IPS-20b (cell line): ENCODE measurements around the gene ELL.

Experiments
- H3K27ac ChIP-seq: one replicate; pipeline ENCODE4 v1.5.1; 2013; ENCODE audit warnings: low read length
- H3K27me3 ChIP-seq: 2 replicates; pipeline ENCODE4 v1.6.1; 2013; ENCODE audit warnings: mild to moderate bottlenecking, low read length, inconsistent platforms; ENCODE audit not compliant: insufficient read depth
- H3K36me3 ChIP-seq: 2 replicates; pipeline ENCODE4 v1.6.1; 2013; ENCODE audit warnings: low read depth, mild to moderate bottlenecking, inconsistent platforms, low read length, moderate library complexity; ENCODE audit not compliant: insufficient read depth
- H3K4me1 ChIP-seq: 2 replicates; pipeline ENCODE4 v1.6.1; 2013; ENCODE audit warnings: mild to moderate bottlenecking, control low read depth, inconsistent platforms, low read length, moderate library complexity; ENCODE audit not compliant: insufficient read depth
- H3K4me3 ChIP-seq: 2 replicates; pipeline ENCODE4 v1.5.1; 2013; ENCODE audit warnings: mild to moderate bottlenecking, low read length, inconsistent platforms
- H3K9ac ChIP-seq: 2 replicates; pipeline ENCODE4 v1.6.1; 2013; ENCODE audit warnings: low read depth, mild to moderate bottlenecking, inconsistent platforms, low read length, moderate library complexity
- H3K9me3 ChIP-seq: 2 replicates; pipeline ENCODE4 v1.6.1; 2013; ENCODE audit warnings: mild to moderate bottlenecking, low read depth, low read length, inconsistent platforms; ENCODE audit not compliant: insufficient read depth

The ELL gene

GRCh38 chr19:18399008-18399407, 122.9 kb downstream of the ELL start:
- Histone ChIP-seq H3K4me3 (no peak overlapping the region), H3K4me1 (no peaks in the 10 kb centered on the region), H3K9me3 (no peaks in the 10 kb centered on the region), H3K36me3 (no peaks in the 10 kb centered on the region), H3K9ac (no peak overlapping the region), H3K27me3 (peaks cover 11% of the 10 kb centered on the region), H3K27ac (no peak overlapping the region)

DNA sequence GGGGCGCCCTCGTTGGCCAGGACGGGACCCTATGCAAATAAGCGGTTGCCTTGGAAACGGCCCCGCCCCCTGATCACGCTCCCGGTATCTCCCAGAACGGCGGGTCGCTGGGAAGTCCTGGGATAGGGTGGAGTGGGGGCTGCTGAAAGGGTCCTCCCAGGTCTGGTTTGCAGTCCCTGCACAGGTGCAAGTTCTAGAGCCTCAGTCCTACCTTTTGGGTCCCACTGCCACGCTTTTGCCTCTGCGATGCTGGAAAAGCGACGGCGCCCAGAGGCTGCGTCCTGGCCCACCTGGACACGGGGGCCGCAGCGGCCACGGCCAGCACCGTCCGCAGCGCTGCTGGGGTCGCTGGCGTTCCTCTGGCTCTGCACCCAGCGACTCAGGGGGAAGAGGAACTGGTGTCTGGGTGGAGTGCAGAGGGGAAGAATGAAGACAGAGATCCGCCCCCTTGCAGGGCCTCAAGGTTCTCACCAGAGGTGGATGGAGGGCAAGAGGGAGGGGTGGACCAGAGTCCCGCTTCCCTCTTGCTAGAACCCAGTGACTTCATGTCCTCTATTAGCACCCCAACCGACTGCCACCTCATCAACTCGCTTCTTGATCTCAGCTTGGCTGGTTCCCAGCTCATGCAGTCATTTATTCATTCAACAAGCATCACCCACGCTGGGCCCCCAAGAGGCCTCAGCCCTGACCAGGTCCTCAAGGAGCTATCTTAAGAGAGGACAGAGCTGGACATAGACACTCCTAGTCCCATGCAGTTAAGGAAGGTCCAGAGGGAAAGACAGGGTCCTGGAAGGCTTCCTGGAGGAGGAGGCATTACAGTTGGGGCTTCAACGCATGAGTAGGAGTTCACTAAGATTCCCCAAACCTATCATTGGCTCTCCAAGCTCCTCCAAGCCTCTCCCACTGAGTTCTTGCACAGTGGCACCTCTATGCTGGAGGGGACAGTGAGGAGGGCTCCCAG, 124.3 kb downstream of the ELL start, which contains the start of gene LRRC25:
Gene LRRC25 (minus strand): TSS at position 381 of the 961 bp plus-strand sequence. CDS start 659 bp downstream, outside the sequence.
- peak within 1 kb of the TSS; percentile 64 for H3K4me3 ChIP-seq
- H3K36me3 ChIP-seq: no peaks in the 10 kb centered on the region
- H3K27me3 ChIP-seq: peaks cover 11% of the 10 kb centered on the region
- no peak within 1 kb of the TSS for H3K9ac ChIP-seq
- no peaks in the 10 kb centered on the region for H3K9me3 ChIP-seq
- no peaks in the 10 kb centered on the region for H3K4me1 ChIP-seq
- no peak within 1 kb of the TSS for H3K27ac ChIP-seq

- H3K36me3 ChIP-seq: no peaks in the 10 kb centered on the region
- H3K4me3 ChIP-seq: peak overlapping the region; percentile 64; the same call in 1 of the 2 replicates
- no peak overlapping the region for H3K9ac ChIP-seq
- H3K27me3 ChIP-seq: peaks cover 11% of the 10 kb centered on the region
- no peaks in the 10 kb centered on the region for H3K9me3 ChIP-seq
- no peak overlapping the region for H3K27ac ChIP-seq
- no peaks in the 10 kb centered on the region for H3K4me1 ChIP-seq
Observed at GRCh38 chr19:18396471-18397241, 125.2 kb downstream of the ELL start.

DNA sequence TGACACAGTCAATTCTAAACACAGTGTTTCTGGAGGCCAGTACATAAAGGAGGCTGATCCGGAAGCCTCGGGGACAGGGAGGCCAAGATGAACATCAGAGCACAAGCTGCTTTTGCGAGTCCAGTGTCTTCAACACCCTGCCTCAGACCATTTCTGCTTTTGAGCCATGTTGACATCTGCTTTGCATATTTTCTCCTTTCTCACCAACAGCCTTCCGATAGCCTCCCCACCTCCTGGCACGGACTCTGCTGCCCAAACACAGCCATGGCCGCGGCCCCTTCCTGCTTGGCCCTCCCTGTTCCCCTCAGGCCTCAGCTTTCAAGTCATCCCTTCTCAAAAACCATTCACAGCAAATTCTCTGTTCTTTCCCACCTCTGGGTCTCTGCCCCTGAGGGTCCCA, 128.0 kb downstream of the ELL start:
- Histone ChIP-seq H3K9ac (no peak overlapping the region), H3K4me1 (no peaks in the 10 kb centered on the region), H3K27me3 (peaks cover 20% of the 10 kb centered on the region), H3K4me3 (no peak overlapping the region), H3K9me3 (no peaks in the 10 kb centered on the region), H3K27ac (no peak overlapping the region), H3K36me3 (no peaks in the 10 kb centered on the region)

DNA sequence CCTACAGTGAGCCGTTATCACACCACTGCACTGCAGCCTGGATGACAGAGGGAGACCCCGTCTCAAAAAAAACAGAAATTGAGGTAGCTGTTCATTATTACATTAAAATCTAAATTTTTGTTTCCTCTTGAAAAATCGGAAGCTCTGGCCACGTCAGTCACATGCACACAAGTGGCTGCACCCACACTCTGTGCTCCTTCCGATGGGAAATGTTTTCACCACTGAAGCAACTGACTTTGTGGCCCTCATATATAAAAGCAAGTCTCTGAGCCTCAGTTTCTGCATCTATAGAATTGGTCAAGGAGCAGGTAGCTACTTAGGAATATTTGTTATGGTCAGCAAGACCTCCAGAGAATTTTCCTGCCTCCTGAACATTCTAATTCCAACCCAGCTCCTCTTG, 128.9 kb downstream of the ELL start:
- Histone ChIP-seq H3K4me1 (no peaks in the 10 kb centered on the region), H3K9me3 (no peaks in the 10 kb centered on the region), H3K27ac (no peak overlapping the region), H3K27me3 (peaks cover 25% of the 10 kb centered on the region), H3K36me3 (no peaks in the 10 kb centered on the region), H3K4me3 (no peak overlapping the region), H3K9ac (no peak overlapping the region)
